HCT116 (cell line): ENCODE data around the gene CDHR3. TPM values are rescaled to one million over a fixed set of nuclear protein-coding genes. Genes with fewer than 3 reads are reported as not detected.

Source experiments
- ATAC-seq: fragments of 200-7000 bp; cut with Tn5 transposase; 2 replicates; pipeline ENCODE4 v1.9.1; 2020; ENCODE audit warnings: mild to moderate bottlenecking, moderate library complexity
- BruUV-seq: library from RNA; stranded (reverse); fragments of 400-500 nt; replicated peaks from 2 replicates; lab custom pipeline; 2021; lab: Mats Ljungman, UMichigan
- CTCF ChIA-PET: fragments of 300-600 bp; sonication (Branson Sonifier 250); formaldehyde crosslinking; loops from one replicate; lab custom pipeline; 2021; ENCODE audit warnings: antibody characterized with exemption; lab: Charles Lee
- POLR2A ChIA-PET: fragments of 300-600, 350-600 bp; sonication (Branson Sonifier 250); formaldehyde crosslinking; loops from one replicate; lab custom pipeline; 2021; ENCODE audit warnings: antibody characterized with exemption; lab: Charles Lee
- RAD21 ChIA-PET, 2 experiments: fragments of 300-600 bp; sonication (Branson Sonifier 250); formaldehyde crosslinking; loops; one replicate each; lab custom pipeline; 2023; ENCODE audit warnings: low total read pairs in 2 of 2; ENCODE audit not compliant: uncharacterized antibody in 2 of 2, unreplicated experiment in 2 of 2, low non-redundant PET in 1 of 2; lab: Charles Lee
- DNase-seq: peaks from one replicate; pipeline ENCODE4 v3.0.0-alpha.2; 2010; ENCODE audit warnings: low read depth, low spot score
- H2AFZ ChIP-seq: fragments of 200-600 bp; shearing (Covaris generic), sonication (generic); 2 replicates; pipeline ENCODE4 v1.6.1; 2017; ENCODE audit warnings: low read depth, mixed run types, mixed read lengths, antibody characterized with exemption, low read length; ENCODE audit not compliant: poor library complexity, severe bottlenecking
- H3K27ac ChIP-seq: 2 replicates; pipeline ENCODE4 v1.5.1; 2012; ENCODE audit warnings: low read depth, low read length
- H3K27me3 ChIP-seq: fragments of 200-600 bp; sonication (generic); 2 replicates; pipeline ENCODE4 v1.6.1; 2016; ENCODE audit warnings: mixed run types, low read length, mixed read lengths; ENCODE audit not compliant: insufficient read depth
- H3K36me3 ChIP-seq, 2 experiments: fragments of 200-500 bp in 1 of 2; fragments of 200-600 bp in 1 of 2; sonication (Bioruptor generic) in 1 of 2; sonication (generic) in 1 of 2; 2 replicates each; pipeline versions ENCODE4 v1.5.1 to v1.6.1; 2014 to 2016; ENCODE audit warnings: low read length in 2 of 2, inconsistent platforms in 1 of 2, mixed read lengths in 1 of 2, mixed run types in 1 of 2; ENCODE audit not compliant: insufficient read depth in 2 of 2, control insufficient read depth in 1 of 2
- H3K4me1 ChIP-seq, 2 experiments: fragments of 200-600 bp in 1 of 2; sonication (generic) in 1 of 2; 2 replicates each; pipeline versions ENCODE4 v1.5.1 to v1.6.1; 2012 to 2017; ENCODE audit warnings: low read length in 2 of 2, inconsistent platforms in 1 of 2, mild to moderate bottlenecking in 1 of 2, mixed read lengths in 1 of 2, mixed run types in 1 of 2, moderate library complexity in 1 of 2; ENCODE audit not compliant: insufficient read depth in 2 of 2, control insufficient read depth in 1 of 2
- H3K4me2 ChIP-seq: fragments of 200-600 bp; sonication (generic); 2 replicates; pipeline ENCODE4 v1.6.1; 2017; ENCODE audit warnings: mixed run types, low read length, mixed read lengths
- H3K4me3 ChIP-seq, 2 experiments: fragments of 200-600 bp in 1 of 2; sonication (generic) in 1 of 2; replicated peaks in 1 of 2; 2 replicates each; pipeline ENCODE4 v1.5.1; 2011 to 2016; ENCODE audit warnings: low read length in 2 of 2, control low read depth in 1 of 2, low read depth in 1 of 2, mild to moderate bottlenecking in 1 of 2, mixed read lengths in 1 of 2, mixed run types in 1 of 2
- H3K79me2 ChIP-seq: fragments of 200-600 bp; sonication (generic); 2 replicates; pipeline ENCODE4 v1.6.1; 2017; ENCODE audit warnings: mild to moderate bottlenecking, mixed run types, low read length, moderate library complexity, mixed read lengths; ENCODE audit not compliant: insufficient read depth
- H3K9ac ChIP-seq: fragments of 200-600 bp; sonication (generic); 2 replicates; pipeline ENCODE4 v1.6.1; 2016; ENCODE audit warnings: low read length, mixed read lengths
- H3K9me2 ChIP-seq: fragments of 200-600 bp; sonication (generic), shearing (Covaris generic); 2 replicates; pipeline ENCODE4 v1.6.1; 2017; ENCODE audit warnings: mixed run types, mild to moderate bottlenecking, moderate library complexity; ENCODE audit not compliant: insufficient read depth
- H3K9me3 ChIP-seq, 2 experiments: fragments of 200-500 bp in 1 of 2; fragments of 200-600 bp in 1 of 2; sonication (Bioruptor generic) in 1 of 2; sonication (generic) in 1 of 2; 2 replicates each; pipeline ENCODE4 v1.6.1; 2014 to 2017; ENCODE audit warnings: low read length in 2 of 2, mixed read lengths in 2 of 2, inconsistent platforms in 1 of 2, low read depth in 1 of 2, mild to moderate bottlenecking in 1 of 2, mixed run types in 1 of 2, moderate library complexity in 1 of 2; ENCODE audit not compliant: control insufficient read depth in 1 of 2, insufficient read depth in 1 of 2
- H4K20me1 ChIP-seq: fragments of 200-600 bp; sonication (generic), shearing (Covaris generic); 2 replicates; pipeline ENCODE4 v1.6.1; 2017; ENCODE audit warnings: mixed run types, mild to moderate bottlenecking, moderate library complexity; ENCODE audit not compliant: insufficient read depth
- EGR1 ChIP-seq: IDR thresholded peaks from 2 replicates; pipeline ENCODE4 v1.6.1; 2012; ENCODE audit warnings: low read depth
- EZH2 ChIP-seq: fragments of 200-600 bp; sonication (generic); IDR thresholded peaks from 2 replicates; pipeline ENCODE4 v1.6.1; 2017; ENCODE audit warnings: antibody characterized with exemption, mixed run types
- FOSL1 ChIP-seq: IDR thresholded peaks from 2 replicates; pipeline ENCODE4 v1.6.1; 2012; ENCODE audit warnings: low read depth
- JUND ChIP-seq: IDR thresholded peaks from 2 replicates; pipeline ENCODE4 v1.6.1; 2012
- SIN3A ChIP-seq: IDR thresholded peaks from 2 replicates; pipeline ENCODE4 v1.6.1; 2012; ENCODE audit warnings: low read depth
- SRF ChIP-seq: IDR thresholded peaks from 2 replicates; pipeline ENCODE4 v1.6.1; 2012; ENCODE audit warnings: low read depth
- ZNF274 ChIP-seq: fragments of 200-500 bp; sonication (Bioruptor generic); IDR thresholded peaks from 2 replicates; pipeline ENCODE4 v1.6.1; 2014; ENCODE audit warnings: mild to moderate bottlenecking, low read depth, low read length, inconsistent platforms
- intact Hi-C: fragments of 100-400 bp; cut with micrococcal nuclease; formaldehyde crosslinking; loops from 2 replicates; pipeline ENCODE4 v1.10.0; 2022
- total RNA-seq: library from RNA; stranded (reverse); gene quantifications from one replicate; pipeline ENCODE4 v1.2.1, GENCODE V29; 2021; ENCODE audit not compliant: unreplicated experiment
- TF ChIP-seq, protein P1 (sequence below): IDR thresholded peaks from 2 replicates; pipeline ENCODE4 v1.6.1; 2011; ENCODE audit warnings: mild to moderate bottlenecking, low read length, moderate library complexity; ENCODE audit not compliant: insufficient replicate concordance; ENCODE audit errors: extremely low read depth

The CDHR3 gene
- total RNA-seq, 1 experiment from 2014 or later = 5.5 TPM

DNA sequence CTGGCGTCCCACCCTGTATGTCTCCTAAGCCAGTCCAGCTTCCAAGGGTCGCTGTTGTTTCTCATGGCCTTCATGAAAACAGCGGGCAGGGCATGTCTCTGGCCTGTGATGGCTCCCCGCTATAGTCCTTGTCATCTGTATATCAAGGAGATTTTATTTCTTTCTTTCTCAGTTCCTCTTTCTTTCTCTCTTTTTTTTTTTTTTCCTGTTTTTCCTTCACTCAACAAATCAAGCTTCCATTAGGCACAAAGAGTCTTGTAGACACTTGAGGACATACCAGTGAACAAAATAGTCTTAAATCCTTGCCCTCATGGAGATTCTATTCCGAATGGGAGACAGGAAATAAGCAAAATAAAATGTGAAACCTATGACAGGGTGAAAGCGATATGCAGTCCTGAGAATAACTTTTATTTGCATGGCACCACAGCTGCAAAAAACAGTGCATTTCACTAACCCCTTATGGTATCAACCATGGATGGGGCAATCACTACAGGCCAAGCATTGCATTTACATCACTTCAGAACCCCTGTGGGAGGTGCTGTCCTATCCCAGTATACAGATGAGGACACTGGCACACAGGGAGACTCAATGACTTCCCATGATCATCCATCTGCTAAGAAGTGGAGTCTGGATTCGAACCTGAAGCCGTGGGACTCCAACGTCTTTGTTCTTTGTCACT is 98.4 kb downstream of the CDHR3 start:
- RAD21 ChIA-PET = no interaction called here
- Histone ChIP-seq H3K27me3 (no peaks in the 10 kb centered on the region), H2AFZ (no peak overlapping the region), H3K27ac (no peak overlapping the region), H3K36me3 (no peaks in the 10 kb centered on the region), H3K4me2 (no peak overlapping the region), H3K4me1 (peaks cover 15 to 45% of the 10 kb centered on the region in 2 experiments), H3K9me3 (no peaks in the 10 kb centered on the region), H3K9me2 (no peaks in the 10 kb centered on the region), H3K9ac (no peak overlapping the region), H3K79me2 (no peaks in the 10 kb centered on the region), H3K4me3 (no peak overlapping the region), H4K20me1 (no peaks in the 10 kb centered on the region)
- TF ChIP-seq SIN3A = no peak
- DNase-seq (no peak), ATAC-seq (no peak)
- intact Hi-C loops = no loop called here
- POLR2A ChIA-PET = no interaction called here
- no TSS peak for BruUV-seq
- CTCF ChIA-PET = no interaction called here

DNA sequence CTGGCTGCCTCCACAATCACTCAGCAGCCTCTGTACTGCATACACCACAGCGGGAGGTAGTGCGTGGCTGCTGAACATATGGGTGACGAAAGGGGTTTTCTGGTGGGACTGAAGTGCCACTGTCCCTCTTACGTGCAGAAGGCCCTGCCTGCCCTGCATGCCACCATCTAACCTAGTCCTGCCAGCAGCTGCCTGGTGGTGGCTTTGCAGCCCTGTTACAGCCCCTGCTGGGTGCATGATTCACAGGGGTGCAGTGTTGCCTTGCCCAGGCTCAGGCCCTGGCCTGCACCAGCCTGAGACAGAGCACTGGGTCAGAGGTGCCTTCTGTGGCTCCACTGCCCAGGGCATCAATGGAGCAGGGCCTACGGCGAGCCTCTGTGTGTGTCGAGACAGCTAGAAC is 98.9 kb downstream of the CDHR3 start:
- Histone ChIP-seq H3K27me3 (no peaks in the 10 kb centered on the region), H3K4me3 (no peak overlapping the region), H2AFZ (no peak overlapping the region), H3K79me2 (no peaks in the 10 kb centered on the region), H4K20me1 (no peaks in the 10 kb centered on the region), H3K9me2 (no peaks in the 10 kb centered on the region), H3K9ac (no peak overlapping the region), H3K9me3 (no peaks in the 10 kb centered on the region), H3K27ac (no peak overlapping the region), H3K4me1 (peaks cover 15 to 44% of the 10 kb centered on the region in 2 experiments), H3K4me2 (no peak overlapping the region), H3K36me3 (no peaks in the 10 kb centered on the region)
- intact Hi-C loops = no loop called here
- ATAC-seq = no peak
- ChIA-PET CTCF (no interaction called here), POLR2A (no interaction called here), RAD21 (no interaction called here)
- TF ChIP-seq EGR1 (no peak), SRF (no peak), ZNF274 (no peak), FOSL1 (no peak), EZH2 (no peak), JUND (no peak)
- TF ChIP-seq, protein P1, sequence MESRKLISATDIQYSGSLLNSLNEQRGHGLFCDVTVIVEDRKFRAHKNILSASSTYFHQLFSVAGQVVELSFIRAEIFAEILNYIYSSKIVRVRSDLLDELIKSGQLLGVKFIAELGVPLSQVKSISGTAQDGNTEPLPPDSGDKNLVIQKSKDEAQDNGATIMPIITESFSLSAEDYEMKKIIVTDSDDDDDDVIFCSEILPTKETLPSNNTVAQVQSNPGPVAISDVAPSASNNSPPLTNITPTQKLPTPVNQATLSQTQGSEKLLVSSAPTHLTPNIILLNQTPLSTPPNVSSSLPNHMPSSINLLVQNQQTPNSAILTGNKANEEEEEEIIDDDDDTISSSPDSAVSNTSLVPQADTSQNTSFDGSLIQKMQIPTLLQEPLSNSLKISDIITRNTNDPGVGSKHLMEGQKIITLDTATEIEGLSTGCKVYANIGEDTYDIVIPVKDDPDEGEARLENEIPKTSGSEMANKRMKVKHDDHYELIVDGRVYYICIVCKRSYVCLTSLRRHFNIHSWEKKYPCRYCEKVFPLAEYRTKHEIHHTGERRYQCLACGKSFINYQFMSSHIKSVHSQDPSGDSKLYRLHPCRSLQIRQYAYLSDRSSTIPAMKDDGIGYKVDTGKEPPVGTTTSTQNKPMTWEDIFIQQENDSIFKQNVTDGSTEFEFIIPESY = no peak
- DNase-seq = no peak
- no TSS peak for BruUV-seq
